Activated CD4-positive, CD25-positive, alpha-beta regulatory T cell (primary cell): ENCODE results near the gene PPP1R12B.
"Not testable (repeated sequence)": the region's sequence is repeated elsewhere in the genome, so short reads cannot be mapped to it uniquely, and the experiment has no call there.

Experiments used
- DNase-seq, 4 experiments: peaks; one replicate each; lab custom pipeline; 2025; lab: John Stamatoyannopoulos, UW

The PPP1R12B gene

GRCh38 chr1:202561240-202561639 lies 212.7 kb downstream of the PPP1R12B start:
- no peak for DNase-seq

- DNase-seq, result no peak
Measured at GRCh38 chr1:202561726-202562443, 213.4 kb downstream of the PPP1R12B start.

- no peak for DNase-seq
Measured at GRCh38 chr1:202562444-202563060, 214.1 kb downstream of the PPP1R12B start.

GRCh38 chr1:202563818-202564217 lies 215.3 kb downstream of the PPP1R12B start:
- DNase-seq, result no peak

GRCh38 chr1:202564958-202565495 lies 216.5 kb downstream of the PPP1R12B start:
- no peak for DNase-seq

- no peak for DNase-seq
Measured at GRCh38 chr1:202565890-202566602, 217.5 kb downstream of the PPP1R12B start.

- no peak for DNase-seq
Measured at GRCh38 chr1:202567738-202568137, 219.2 kb downstream of the PPP1R12B start.

GRCh38 chr1:202568410-202568809 lies 219.9 kb downstream of the PPP1R12B start:
- no peak for DNase-seq

GRCh38 chr1:202568826-202569225 lies 220.3 kb downstream of the PPP1R12B start:
- DNase-seq, result no peak

GRCh38 chr1:202569393-202570322 lies 221.2 kb downstream of the PPP1R12B start:
- DNase-seq, result no peak

- no peak for DNase-seq
Measured at GRCh38 chr1:202571719-202572339, 223.3 kb downstream of the PPP1R12B start.

- DNase-seq, result no peak
Measured at GRCh38 chr1:202572867-202573266, 224.4 kb downstream of the PPP1R12B start.

- DNase-seq, result no peak
Measured at GRCh38 chr1:202575918-202576653, 227.6 kb downstream of the PPP1R12B start.

- DNase-seq, result no peak
Measured at GRCh38 chr1:202576816-202577215, 228.3 kb downstream of the PPP1R12B start.

GRCh38 chr1:202577381-202577780 lies 228.9 kb downstream of the PPP1R12B start:
- DNase-seq, result no peak

- no peak for DNase-seq
Measured at GRCh38 chr1:202578001-202578504, 229.6 kb downstream of the PPP1R12B start.

- DNase-seq, result no peak
Measured at GRCh38 chr1:202578565-202578964, 230.1 kb downstream of the PPP1R12B start.

GRCh38 chr1:202579806-202580205 lies 231.3 kb downstream of the PPP1R12B start:
- no peak for DNase-seq

GRCh38 chr1:202580619-202581018 lies 232.1 kb downstream of the PPP1R12B start:
- no peak for DNase-seq

GRCh38 chr1:202582350-202582749 lies 233.9 kb downstream of the PPP1R12B start:
- not testable (repeated sequence) for DNase-seq
